ENCODE results near the gene NLE1.

GRCh38 chr17:35174835-35175334 is 32.8 kb upstream of the NLE1 start:
- TF ChIP-seq, protein P1, sequence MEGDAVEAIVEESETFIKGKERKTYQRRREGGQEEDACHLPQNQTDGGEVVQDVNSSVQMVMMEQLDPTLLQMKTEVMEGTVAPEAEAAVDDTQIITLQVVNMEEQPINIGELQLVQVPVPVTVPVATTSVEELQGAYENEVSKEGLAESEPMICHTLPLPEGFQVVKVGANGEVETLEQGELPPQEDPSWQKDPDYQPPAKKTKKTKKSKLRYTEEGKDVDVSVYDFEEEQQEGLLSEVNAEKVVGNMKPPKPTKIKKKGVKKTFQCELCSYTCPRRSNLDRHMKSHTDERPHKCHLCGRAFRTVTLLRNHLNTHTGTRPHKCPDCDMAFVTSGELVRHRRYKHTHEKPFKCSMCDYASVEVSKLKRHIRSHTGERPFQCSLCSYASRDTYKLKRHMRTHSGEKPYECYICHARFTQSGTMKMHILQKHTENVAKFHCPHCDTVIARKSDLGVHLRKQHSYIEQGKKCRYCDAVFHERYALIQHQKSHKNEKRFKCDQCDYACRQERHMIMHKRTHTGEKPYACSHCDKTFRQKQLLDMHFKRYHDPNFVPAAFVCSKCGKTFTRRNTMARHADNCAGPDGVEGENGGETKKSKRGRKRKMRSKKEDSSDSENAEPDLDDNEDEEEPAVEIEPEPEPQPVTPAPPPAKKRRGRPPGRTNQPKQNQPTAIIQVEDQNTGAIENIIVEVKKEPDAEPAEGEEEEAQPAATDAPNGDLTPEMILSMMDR (IDR thresholded peaks at IDR 0.05; ENCODE audit: insufficient read depth, low read length, poor library complexity, severe bottlenecking) = no peak
- no peak for TF ChIP-seq EZH2phosphoT487 (conservative IDR thresholded peaks at IDR 0.05; ENCODE audit: low read length)

All from SU-DHL-6 (cell line).